Measurements from ENCODE around the gene SLC16A9.
"Not testable (repeated sequence)": the region's sequence is repeated elsewhere in the genome, so short reads cannot be mapped to it uniquely, and the experiment has no call there.

Gene SLC16A9

DNA sequence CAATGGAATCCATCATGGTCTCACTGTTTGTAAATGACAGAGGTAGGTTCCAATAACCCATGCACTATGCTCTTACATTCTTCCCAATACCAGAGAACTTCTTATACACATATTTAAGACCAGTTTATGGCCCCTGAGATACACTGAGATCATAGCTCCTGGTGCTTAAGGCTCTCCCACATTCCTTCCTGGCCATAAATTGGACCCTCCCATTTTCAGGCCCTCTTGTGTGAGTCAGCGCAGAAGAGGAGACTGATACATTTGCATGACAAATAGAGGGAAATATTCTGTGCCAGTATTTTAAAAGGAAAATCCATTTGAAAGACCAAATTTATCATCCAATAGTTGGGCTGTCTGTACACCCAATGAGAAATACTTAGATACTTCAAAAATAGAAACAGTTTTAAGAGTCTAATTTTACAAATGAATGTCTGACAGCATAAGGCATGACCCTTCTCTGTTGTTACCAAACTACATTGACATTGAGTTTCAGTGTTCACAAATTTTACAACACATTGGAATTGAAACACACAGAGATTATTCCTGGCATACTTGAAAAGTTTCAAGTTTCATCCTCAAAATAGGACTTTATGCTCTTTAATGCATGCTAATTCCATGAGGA is 35.3 kb downstream of the SLC16A9 start:
- no peak for DNase-seq (ENCODE audit: low spot score)

GRCh38 chr10:59672150-59672875 is 37.3 kb downstream of the SLC16A9 start:
- DNase-seq (ENCODE audit: low spot score): no peak

DNA sequence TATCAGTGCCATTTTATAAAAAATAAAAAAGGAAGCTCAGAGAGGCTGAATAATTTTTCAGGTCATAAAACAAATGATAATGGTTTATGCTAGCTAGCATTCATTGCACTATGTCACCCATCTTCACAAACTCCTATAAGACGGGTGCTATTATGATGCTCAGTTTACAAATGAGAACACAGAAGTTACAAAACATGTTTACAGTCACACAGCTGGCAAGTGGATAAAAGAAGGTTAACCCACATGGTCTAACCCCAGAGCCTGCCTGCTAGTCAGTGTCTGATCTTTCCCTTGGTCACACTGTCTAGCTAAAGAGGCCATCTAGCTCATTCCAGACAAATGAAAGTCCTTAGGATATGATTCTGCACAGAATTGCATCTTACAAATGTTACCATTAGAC is 39.4 kb downstream of the SLC16A9 start:
- DNase-seq (ENCODE audit: low spot score): no peak

DNA sequence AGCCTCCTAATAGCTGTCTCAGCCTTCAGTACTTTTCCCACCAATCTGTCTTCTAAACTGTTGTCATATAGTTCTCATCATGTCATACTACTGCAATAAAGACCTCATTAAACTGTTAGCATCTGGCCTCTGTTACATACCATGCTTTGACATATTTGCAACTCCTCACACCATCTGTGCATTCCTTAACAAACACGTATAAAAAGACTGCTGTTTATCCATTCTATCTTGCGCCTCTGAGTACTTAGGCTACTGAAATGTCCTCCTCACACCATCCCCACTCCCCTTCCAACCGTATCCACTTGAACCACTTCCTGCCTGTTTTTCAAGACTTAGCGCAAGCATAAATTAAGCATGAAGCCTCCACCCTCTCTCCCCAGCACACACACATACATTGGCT is 41.6 kb downstream of the SLC16A9 start:
- no peak for DNase-seq (ENCODE audit: low spot score)

- DNase-seq (ENCODE audit: low spot score): no peak
Observed at GRCh38 chr10:59666310-59666709, 43.3 kb downstream of the SLC16A9 start.

- not testable (repeated sequence) for DNase-seq (ENCODE audit: low spot score)
Observed at GRCh38 chr10:59663213-59663612, 46.4 kb downstream of the SLC16A9 start.

DNA sequence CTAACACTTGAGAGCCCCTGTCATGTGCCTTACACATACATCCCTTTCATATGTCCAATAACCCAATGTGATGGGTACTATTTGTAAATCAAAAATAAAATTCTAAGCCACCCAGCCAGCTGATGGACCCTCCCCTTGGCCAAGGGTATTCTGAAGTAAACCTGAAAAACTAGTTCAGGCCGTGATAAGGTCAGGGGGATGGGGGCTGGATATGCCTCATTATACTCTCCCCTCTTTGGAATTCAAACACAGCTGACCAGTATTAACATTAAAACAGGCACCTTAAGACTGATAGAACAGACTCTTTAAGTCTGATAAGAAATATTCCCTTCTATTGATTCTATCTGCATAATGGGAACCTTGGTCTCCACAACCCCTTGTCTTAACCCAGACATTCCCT is 51.9 kb downstream of the SLC16A9 start:
- no peak for DNase-seq (ENCODE audit: low spot score)

- DNase-seq (ENCODE audit: low spot score): no peak
Observed at GRCh38 chr10:59655309-59655708, 54.3 kb downstream of the SLC16A9 start.

GRCh38 chr10:59654007-59654406 is 55.6 kb downstream of the SLC16A9 start:
- no peak for DNase-seq (ENCODE audit: low spot score)

GRCh38 chr10:59651902-59652301 is 57.7 kb downstream of the SLC16A9 start:
- DNase-seq (ENCODE audit: low spot score): no peak

GRCh38 chr10:59649606-59650346 is 59.9 kb downstream of the SLC16A9 start:
- DNase-seq (ENCODE audit: low spot score): no peak

GRCh38 chr10:59648711-59649201 is 60.9 kb downstream of the SLC16A9 start:
- no peak for DNase-seq (ENCODE audit: low spot score)

- DNase-seq (ENCODE audit: low spot score): no peak
Observed at GRCh38 chr10:59644841-59645240, 64.8 kb downstream of the SLC16A9 start.

DNA sequence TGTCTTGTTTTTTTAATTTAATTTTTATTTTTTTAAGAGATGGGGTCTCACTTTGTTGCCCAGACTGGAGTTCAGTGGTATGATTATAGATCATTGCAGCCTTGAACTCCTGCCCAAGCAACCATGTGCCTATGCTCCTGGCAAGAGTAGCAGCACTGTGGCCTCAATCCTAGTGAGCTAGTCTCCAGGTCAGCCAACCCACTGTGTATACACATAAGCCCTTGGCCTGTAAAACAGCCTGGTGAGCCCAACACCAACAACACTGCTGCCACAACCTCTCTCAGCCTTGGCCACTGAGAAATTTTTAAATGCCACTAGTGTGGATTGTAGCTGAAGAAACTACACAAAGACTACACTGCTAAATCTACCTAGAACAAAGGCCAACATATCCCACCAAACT is 68.0 kb downstream of the SLC16A9 start:
- not testable (repeated sequence) for DNase-seq (ENCODE audit: low spot score)

- no peak for DNase-seq (ENCODE audit: low spot score)
Observed at GRCh38 chr10:59635502-59636290, 74.0 kb downstream of the SLC16A9 start.

GRCh38 chr10:59634102-59634501 is 75.5 kb downstream of the SLC16A9 start:
- no peak for DNase-seq (ENCODE audit: low spot score)

- no peak for DNase-seq (ENCODE audit: low spot score)
Observed at GRCh38 chr10:59633063-59633462, 76.6 kb downstream of the SLC16A9 start.

GRCh38 chr10:59631882-59632807 is 77.5 kb downstream of the SLC16A9 start:
- no peak for DNase-seq (ENCODE audit: low spot score)

DNA sequence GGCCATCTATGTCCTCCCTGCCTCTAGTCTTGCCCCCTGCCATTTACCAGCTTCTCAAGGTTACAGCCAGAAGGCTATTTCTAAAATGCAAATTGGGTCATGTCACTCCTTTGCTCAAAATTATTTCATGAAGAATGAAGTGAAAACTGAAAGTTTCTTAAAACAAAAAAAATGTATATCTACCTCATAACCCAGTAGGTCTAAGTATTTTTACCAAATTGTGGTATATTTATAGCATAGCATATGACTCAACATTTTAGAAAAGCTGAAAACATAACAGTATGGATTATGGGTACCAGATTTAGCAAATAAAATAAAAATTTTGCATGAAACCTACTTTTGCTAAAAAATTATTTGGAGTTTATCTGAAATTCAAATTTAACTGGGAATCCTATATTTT is 78.4 kb downstream of the SLC16A9 start:
- DNase-seq (ENCODE audit: low spot score): no peak

- no peak for DNase-seq (ENCODE audit: low spot score)
Observed at GRCh38 chr10:59628965-59629364, 80.7 kb downstream of the SLC16A9 start.

- no peak for DNase-seq (ENCODE audit: low spot score)
Observed at GRCh38 chr10:59628456-59628855, 81.2 kb downstream of the SLC16A9 start.
